A549 (cell line): Measurements from ENCODE around the gene SLC6A18. TPM values are rescaled to one million over a fixed set of nuclear protein-coding genes. Genes with fewer than 3 reads are reported as not detected.

Experiments used
- ATAC-seq, 2 experiments: fragments of 200-7000 bp in 1 of 2; fragments of >200 bp in 1 of 2; cut with Nextera tagmentation in 1 of 2; cut with Tn5 transposase in 1 of 2; 3 replicates each; pipeline versions ENCODE4 v1.8.0 to v1.9.1; 2018 to 2020; ENCODE audit warnings: mild to moderate bottlenecking in 1 of 2, moderate library complexity in 1 of 2
- CTCF ChIA-PET: fragments of 300-600 bp; sonication (Branson Sonifier 250); formaldehyde crosslinking; extraction: SDS; loops from one replicate; lab custom pipeline; 2021; ENCODE audit warnings: antibody characterized with exemption, inconsistent platforms; lab: Yijun Ruan, JAX
- POLR2A ChIA-PET: fragments of 350-600 bp; formaldehyde crosslinking; extraction: SDS; loops from one replicate; lab custom pipeline; 2021; ENCODE audit warnings: antibody characterized with exemption, inconsistent platforms; lab: Yijun Ruan, JAX
- DNase-seq, 2 experiments: peaks; one replicate each; pipeline versions ENCODE4 v3.0.0 to v3.0.0-alpha.2; 2011 to 2016; ENCODE audit warnings: low read depth in 1 of 2, low spot score in 1 of 2
- FAIRE-seq: peaks from 2 replicates; lab custom pipeline; 2011; peaks lifted over from hg19 to GRCh38; lab: Jason Lieb, UNC
- H3K27ac ChIP-seq, 2 experiments: fragments of >200 bp; sonication (Bioruptor Twin); formaldehyde crosslinking; 3 replicates each; pipeline ENCODE4 v1.5.1; 2016 to 2017
- H3K4me1 ChIP-seq: fragments of >200 bp; sonication (Bioruptor Twin); formaldehyde crosslinking; 3 replicates; pipeline ENCODE4 v1.6.1; 2016
- H3K4me2 ChIP-seq: fragments of >200 bp; sonication (Bioruptor Twin); formaldehyde crosslinking; 3 replicates; pipeline ENCODE4 v1.6.1; 2016
- H3K4me3 ChIP-seq: fragments of >200 bp; sonication (Bioruptor Twin); formaldehyde crosslinking; 3 replicates; pipeline ENCODE4 v1.5.1; 2016
- H3K9me3 ChIP-seq: fragments of >200 bp; sonication (Bioruptor Twin); formaldehyde crosslinking; 3 replicates; pipeline ENCODE4 v1.6.1; 2016
- BHLHE40 ChIP-seq: IDR thresholded peaks from 2 replicates; pipeline ENCODE4 v1.6.1; 2012; ENCODE audit warnings: low read depth, low read length, inconsistent platforms
- CEBPB ChIP-seq, 2 experiments: fragments of >200 bp in 1 of 2; sonication (Bioruptor Twin) in 1 of 2; formaldehyde crosslinking in 1 of 2; IDR thresholded peaks; 2 replicates each; pipeline ENCODE4 v1.6.1; 2012 to 2016
- EHF ChIP-seq: fragments of 250-450 bp; sonication (Bioruptor Pico); IDR thresholded peaks from 2 replicates; pipeline ENCODE4 v1.5.0; 2020; ENCODE audit warnings: mild to moderate bottlenecking
- EP300 ChIP-seq, 2 experiments: fragments of >200 bp; sonication (Bioruptor Twin); formaldehyde crosslinking; IDR thresholded peaks; 2 replicates in 1 of 2; 3 replicates in 1 of 2; pipeline ENCODE4 v1.6.1; 2016 to 2017
- JUNB ChIP-seq: fragments of >200 bp; sonication (Bioruptor Twin); formaldehyde crosslinking; IDR thresholded peaks from 2 replicates; pipeline ENCODE4 v1.6.1; 2016
- KDM5A ChIP-seq: fragments of 200-600 bp; sonication (generic); IDR thresholded peaks from 2 replicates; pipeline ENCODE4 v1.6.1; 2016; ENCODE audit warnings: antibody characterized with exemption, mild to moderate bottlenecking
- MYC ChIP-seq: IDR thresholded peaks from 2 replicates; pipeline ENCODE4 v1.6.1; 2012; ENCODE audit warnings: mild to moderate bottlenecking, inconsistent platforms, low read length, improper control_type of control experiment, borderline replicate concordance
- NPAS2 ChIP-seq: fragments of 250-450 bp; sonication (Bioruptor Pico); IDR thresholded peaks from 2 replicates; pipeline ENCODE4 v1.8.0; 2022; ENCODE audit warnings: mild to moderate bottlenecking, moderate library complexity, borderline replicate concordance
- NR3C1 ChIP-seq: fragments of >200 bp; sonication (Bioruptor Twin); formaldehyde crosslinking; IDR thresholded peaks from 3 replicates; pipeline ENCODE4 v1.6.1; 2017
- POLR2AphosphoS2 ChIP-seq: conservative IDR thresholded peaks from 2 replicates; pipeline ENCODE4 v1.6.1; 2012; ENCODE audit warnings: low read length, improper control_type of control experiment, inconsistent platforms
- RARB ChIP-seq: fragments of 250-450 bp; sonication (Bioruptor Pico); IDR thresholded peaks from 2 replicates; pipeline ENCODE4 v1.8.0; 2021; ENCODE audit warnings: mild to moderate bottlenecking, moderate library complexity
- REST ChIP-seq: fragments of 200-600 bp; sonication (generic); IDR thresholded peaks from 2 replicates; pipeline ENCODE4 v1.6.1; 2016; ENCODE audit warnings: antibody characterized with exemption, mild to moderate bottlenecking, moderate library complexity
- RFX5 ChIP-seq: fragments of 450-650 bp; IDR thresholded peaks from 2 replicates; pipeline ENCODE4 v1.7.1; 2014; ENCODE audit warnings: antibody characterized with exemption, mild to moderate bottlenecking, moderate library complexity
- ZSCAN20 ChIP-seq: fragments of 250-450 bp; sonication (Bioruptor Pico); IDR thresholded peaks from 2 replicates; pipeline ENCODE4 v1.8.0; 2022; ENCODE audit warnings: mild to moderate bottlenecking, moderate library complexity
- WGBS: methylation state at CpG from one replicate; pipeline ENCODE4 v1.1.6; 2017; ENCODE audit errors: missing lambda C conversion rate; 5-methylcytosine and 5-hydroxymethylcytosine counted together
- polyA plus RNA-seq, 4 experiments: library from polyadenylated mRNA; depleted of rRNA in 3 of 4; stranded (reverse); fragments of >200 nt; fragmentation: RNase III in 1 of 4; extraction: RNeasy Plus Mini Kit Qiagen cat#74134 plus additional on column Dnase treatment in 1 of 4; gene quantifications; 2 replicates in 3 of 4; 3 replicates in 1 of 4; pipeline ENCODE4 v1.2.3, GENCODE V29; 2011 to 2017
- TF ChIP-seq, protein P1 (sequence below): fragments of >200 bp; sonication (Bioruptor Twin); formaldehyde crosslinking; IDR thresholded peaks from 3 replicates; pipeline ENCODE4 v1.5.1; 2016
- TF ChIP-seq, protein P2 (sequence below): fragments of 450-650 bp; IDR thresholded peaks from 2 replicates; pipeline ENCODE4 v1.6.1; 2014; ENCODE audit warnings: antibody characterized with exemption

The SLC6A18 gene
- polyA plus RNA-seq, 2 of the 4 experiments (the other 2 are of a cell fraction): not detected

DNA sequence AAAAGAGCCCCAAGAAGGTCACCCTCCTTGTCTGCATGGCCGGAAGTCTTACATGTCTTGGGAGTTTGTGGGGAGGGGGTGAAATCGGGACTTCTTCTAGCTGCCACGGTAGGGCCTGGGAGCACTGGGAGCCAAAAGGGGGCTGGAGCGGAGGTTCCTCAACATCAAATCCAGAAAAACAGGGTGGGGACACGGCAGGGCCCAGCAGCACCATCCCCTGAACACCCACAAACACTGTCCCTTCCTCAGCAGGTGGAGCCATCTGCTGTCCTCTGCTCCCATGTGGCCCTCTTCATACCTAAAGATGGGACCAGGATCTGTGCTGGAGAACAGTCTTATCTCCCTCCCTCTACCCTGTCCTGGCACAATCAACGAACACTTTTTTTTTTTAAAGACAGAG lies 67.0 kb downstream of the SLC6A18 start (continued):
- no peak for TF ChIP-seq REST
- TF ChIP-seq KDM5A: no peak
- TF ChIP-seq, protein P1, sequence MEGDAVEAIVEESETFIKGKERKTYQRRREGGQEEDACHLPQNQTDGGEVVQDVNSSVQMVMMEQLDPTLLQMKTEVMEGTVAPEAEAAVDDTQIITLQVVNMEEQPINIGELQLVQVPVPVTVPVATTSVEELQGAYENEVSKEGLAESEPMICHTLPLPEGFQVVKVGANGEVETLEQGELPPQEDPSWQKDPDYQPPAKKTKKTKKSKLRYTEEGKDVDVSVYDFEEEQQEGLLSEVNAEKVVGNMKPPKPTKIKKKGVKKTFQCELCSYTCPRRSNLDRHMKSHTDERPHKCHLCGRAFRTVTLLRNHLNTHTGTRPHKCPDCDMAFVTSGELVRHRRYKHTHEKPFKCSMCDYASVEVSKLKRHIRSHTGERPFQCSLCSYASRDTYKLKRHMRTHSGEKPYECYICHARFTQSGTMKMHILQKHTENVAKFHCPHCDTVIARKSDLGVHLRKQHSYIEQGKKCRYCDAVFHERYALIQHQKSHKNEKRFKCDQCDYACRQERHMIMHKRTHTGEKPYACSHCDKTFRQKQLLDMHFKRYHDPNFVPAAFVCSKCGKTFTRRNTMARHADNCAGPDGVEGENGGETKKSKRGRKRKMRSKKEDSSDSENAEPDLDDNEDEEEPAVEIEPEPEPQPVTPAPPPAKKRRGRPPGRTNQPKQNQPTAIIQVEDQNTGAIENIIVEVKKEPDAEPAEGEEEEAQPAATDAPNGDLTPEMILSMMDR: no peak
- TF ChIP-seq, all 56 proteins: peak for 0

DNA sequence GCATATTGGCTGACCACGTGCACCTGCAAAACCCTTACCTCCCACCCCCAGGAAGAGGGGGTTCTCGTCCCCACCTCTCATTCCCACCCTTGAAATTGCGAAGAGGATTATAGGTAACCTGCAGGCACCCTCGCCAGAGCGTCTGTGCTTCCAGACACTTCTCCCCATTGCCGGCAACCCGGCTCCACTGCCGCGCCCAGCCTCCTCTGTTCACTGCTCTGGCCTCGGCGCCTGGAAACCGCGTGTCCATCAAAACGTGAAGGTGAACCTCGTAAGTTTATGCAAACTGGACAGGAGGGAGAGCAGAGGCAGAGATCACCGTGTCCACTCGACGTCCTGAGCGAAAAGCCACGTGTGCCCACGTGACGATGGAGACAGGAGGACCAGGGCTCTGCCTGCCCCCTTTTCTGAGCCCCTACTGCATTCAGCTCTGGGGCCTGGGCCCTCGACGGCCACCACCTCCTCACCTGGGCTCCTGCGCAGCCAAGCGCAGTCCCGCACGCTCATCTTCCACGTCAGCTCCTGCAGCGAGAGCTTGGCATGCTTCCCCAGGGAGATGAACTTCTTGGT lies 67.8 kb downstream of the SLC6A18 start:
- WGBS: 95% methylated on average over 30 of the region's 30 CpGs
- H3K4me3 ChIP-seq: no peak overlapping the region
- CTCF ChIA-PET: interaction anchor here (1.5 kb wide), 1 partner anchor 10 kb away, joined by 3 read pairs; no protein-coding TSS in a partner anchor
- TF ChIP-seq NPAS2 (CRISPR knock-in tag) (no peak), BHLHE40 (no peak), POLR2AphosphoS2 (no peak), MYC (no peak)
- TF ChIP-seq, all 56 proteins: peak for 0
- DNase-seq: no peak
- FAIRE-seq: no peak
- no peak overlapping the region for H3K4me2 ChIP-seq
- no peaks in the 10 kb centered on the region for H3K9me3 ChIP-seq
- ATAC-seq: no peak
- H3K27ac ChIP-seq: no peak overlapping the region
- peaks cover 8% of the 10 kb centered on the region; the same call in 1 of the 3 replicates for H3K4me1 ChIP-seq
- POLR2A ChIA-PET: no interaction called here

DNA sequence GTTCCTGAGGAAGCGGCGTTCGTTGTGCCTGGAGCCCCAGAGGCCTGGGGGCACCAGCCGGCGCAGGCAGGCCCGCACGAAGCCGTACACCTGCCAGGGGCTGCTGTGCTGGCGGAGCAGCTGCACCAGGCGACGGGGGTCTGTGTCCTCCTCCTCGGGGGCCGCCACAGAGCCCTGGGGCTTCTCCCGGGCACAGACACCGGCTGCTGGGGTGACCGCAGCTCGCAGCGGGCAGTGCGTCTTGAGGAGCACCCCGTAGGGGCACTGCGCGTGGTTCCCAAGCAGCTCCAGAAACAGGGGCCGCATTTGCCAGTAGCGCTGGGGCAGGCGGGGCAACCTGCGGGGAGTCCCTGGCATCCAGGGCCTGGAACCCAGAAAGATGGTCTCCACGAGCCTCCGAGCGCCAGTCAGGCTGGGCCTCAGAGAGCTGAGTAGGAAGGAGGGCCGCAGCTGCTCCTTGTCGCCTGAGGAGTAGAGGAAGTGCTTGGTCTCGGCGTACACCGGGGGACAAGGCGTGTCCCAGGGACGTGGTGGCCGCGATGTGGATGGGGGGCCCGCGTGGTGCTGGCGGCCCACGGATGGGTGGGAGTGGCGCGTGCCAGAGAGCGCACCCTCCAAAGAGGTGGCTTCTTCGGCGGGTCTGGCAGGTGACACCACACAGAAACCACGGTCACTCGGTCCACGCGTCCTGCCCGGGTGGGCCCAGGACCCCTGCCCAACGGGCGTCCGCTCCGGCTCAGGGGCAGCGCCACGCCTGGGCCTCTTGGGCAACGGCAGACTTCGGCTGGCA lies 68.4 kb downstream of the SLC6A18 start:
- H3K9me3 ChIP-seq: no peaks in the 10 kb centered on the region
- peaks cover 8% of the 10 kb centered on the region; the same call in 1 of the 3 replicates for H3K4me1 ChIP-seq
- DNase-seq (no peak), ATAC-seq (no peak), FAIRE-seq (no peak)
- CTCF ChIA-PET: interaction anchor here (1.5 kb wide), 1 partner anchor 10 kb away, joined by 3 read pairs; no protein-coding TSS in a partner anchor
- 93% methylated on average over 30 of the region's 60 CpGs for WGBS
- peak overlapping the region; percentile 99; the same call in 2 of the 3 replicates for H3K4me2 ChIP-seq
- H3K4me3 ChIP-seq: peak overlapping the region; percentile 73; the same call in 1 of the 3 replicates
- TF ChIP-seq ZSCAN20 (no peak), RARB (CRISPR knock-in tag) (no peak), EP300 (IDR thresholded peaks at IDR 0.05) (no peak), CEBPB (IDR thresholded peaks at IDR 0.05) (no peak), NPAS2 (CRISPR knock-in tag) (no peak), EHF (CRISPR knock-in tag) (no peak), RFX5 (no peak), JUNB (no peak), NR3C1 (no peak)
- TF ChIP-seq, protein P2, sequence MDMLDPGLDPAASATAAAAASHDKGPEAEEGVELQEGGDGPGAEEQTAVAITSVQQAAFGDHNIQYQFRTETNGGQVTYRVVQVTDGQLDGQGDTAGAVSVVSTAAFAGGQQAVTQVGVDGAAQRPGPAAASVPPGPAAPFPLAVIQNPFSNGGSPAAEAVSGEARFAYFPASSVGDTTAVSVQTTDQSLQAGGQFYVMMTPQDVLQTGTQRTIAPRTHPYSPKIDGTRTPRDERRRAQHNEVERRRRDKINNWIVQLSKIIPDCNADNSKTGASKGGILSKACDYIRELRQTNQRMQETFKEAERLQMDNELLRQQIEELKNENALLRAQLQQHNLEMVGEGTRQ: no peak
- TF ChIP-seq, all 56 proteins: peak for 0
- POLR2A ChIA-PET: no interaction called here
- peak overlapping the region in 1 of 2 experiments; percentile 89; a peak in 2 of 6 replicates for H3K27ac ChIP-seq
